Measurements from ENCODE around the gene ADAT3. TPM values are rescaled to one million over a fixed set of nuclear protein-coding genes. Genes with fewer than 3 reads are reported as not detected.

The ADAT3 gene
- total RNA-seq, 1 donor: 3.3 TPM

DNA sequence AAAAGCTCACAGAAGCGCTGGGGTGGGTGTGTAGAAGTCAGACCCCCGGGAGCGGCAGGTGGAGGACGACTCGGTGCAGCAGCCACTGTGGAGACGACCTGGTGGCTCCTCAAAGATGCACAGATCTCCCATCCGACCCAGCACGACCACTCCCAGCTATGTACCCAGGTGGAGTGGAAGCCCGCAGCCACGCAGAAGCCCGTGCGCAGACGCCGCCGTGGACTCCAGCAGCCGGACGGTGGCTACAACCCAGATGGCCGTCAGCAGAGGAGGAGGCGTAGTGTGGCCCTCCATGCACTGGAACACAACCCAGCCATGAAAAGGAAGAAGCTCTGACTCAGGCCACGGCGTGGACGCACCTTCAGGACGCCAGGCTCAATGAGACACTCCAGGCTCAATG lies 57.5 kb downstream of the ADAT3 start:
- Histone ChIP-seq H4K20me1 (ENCODE audit: insufficient read depth, low read length) (peaks cover 33% of the 10 kb centered on the region), H3K4me1 (ENCODE audit: insufficient read depth, low read length) (no peaks in the 10 kb centered on the region), H3K4me2 (ENCODE audit: insufficient read depth, low read length) (no peak overlapping the region), H2AFZ (ENCODE audit: low read length) (no peak overlapping the region), H3K36me3 (ENCODE audit: insufficient read depth, low read length) (no peaks in the 10 kb centered on the region), H3K79me2 (ENCODE audit: insufficient read depth, low read length) (peaks cover 59% of the 10 kb centered on the region), H3K27me3 (ENCODE audit: insufficient read depth, low read length) (no peaks in the 10 kb centered on the region), H3K27ac (ENCODE audit: low read depth, low read length) (no peak overlapping the region), H3K9me3 (ENCODE audit: low read depth, low read length) (no peaks in the 10 kb centered on the region), H3K4me3 (ENCODE audit: insufficient read depth, low read length) (no peak overlapping the region)
- no peak for DNase-seq (ENCODE audit: insufficient read length, low spot score, missing footprints)
- TF ChIP-seq, protein P1, sequence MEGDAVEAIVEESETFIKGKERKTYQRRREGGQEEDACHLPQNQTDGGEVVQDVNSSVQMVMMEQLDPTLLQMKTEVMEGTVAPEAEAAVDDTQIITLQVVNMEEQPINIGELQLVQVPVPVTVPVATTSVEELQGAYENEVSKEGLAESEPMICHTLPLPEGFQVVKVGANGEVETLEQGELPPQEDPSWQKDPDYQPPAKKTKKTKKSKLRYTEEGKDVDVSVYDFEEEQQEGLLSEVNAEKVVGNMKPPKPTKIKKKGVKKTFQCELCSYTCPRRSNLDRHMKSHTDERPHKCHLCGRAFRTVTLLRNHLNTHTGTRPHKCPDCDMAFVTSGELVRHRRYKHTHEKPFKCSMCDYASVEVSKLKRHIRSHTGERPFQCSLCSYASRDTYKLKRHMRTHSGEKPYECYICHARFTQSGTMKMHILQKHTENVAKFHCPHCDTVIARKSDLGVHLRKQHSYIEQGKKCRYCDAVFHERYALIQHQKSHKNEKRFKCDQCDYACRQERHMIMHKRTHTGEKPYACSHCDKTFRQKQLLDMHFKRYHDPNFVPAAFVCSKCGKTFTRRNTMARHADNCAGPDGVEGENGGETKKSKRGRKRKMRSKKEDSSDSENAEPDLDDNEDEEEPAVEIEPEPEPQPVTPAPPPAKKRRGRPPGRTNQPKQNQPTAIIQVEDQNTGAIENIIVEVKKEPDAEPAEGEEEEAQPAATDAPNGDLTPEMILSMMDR (IDR thresholded peaks at IDR 0.05; ENCODE audit: extremely low read depth, low read depth, low read length): no peak

Other genes with a start within 250 kb of the ADAT3 start
- not detected in 2 replicates for gene ONECUT3, start 151.9 kb upstream of the ADAT3 start, total RNA-seq
- 0.59 and 0.72 TPM in 2 replicates for gene ATP8B3, start 93.1 kb upstream of the ADAT3 start, total RNA-seq
- gene REXO1, start 56.9 kb upstream of the ADAT3 start, total RNA-seq: 8.5 and 9.4 TPM in 2 replicates
- gene KLF16, start 41.8 kb upstream of the ADAT3 start, total RNA-seq: 6.9 and 11.5 TPM in 2 replicates
- gene ABHD17A, start 19.9 kb upstream of the ADAT3 start, total RNA-seq: 49.5 and 52.5 TPM in 2 replicates
- gene SCAMP4, start within 50 bp of the ADAT3 start, total RNA-seq: 55.7 and 70.6 TPM in 2 replicates
- 68.8 and 70.1 TPM in 2 replicates for gene CSNK1G2, start 35.8 kb downstream of the ADAT3 start, total RNA-seq
- gene BTBD2, start 110.3 kb downstream of the ADAT3 start, total RNA-seq: 57.5 and 57.8 TPM in 2 replicates
- gene MKNK2, start 145.8 kb downstream of the ADAT3 start, total RNA-seq: 82.5 and 84.6 TPM in 2 replicates
- 34.0 and 35.1 TPM in 2 replicates for gene MOB3A, start 190.9 kb downstream of the ADAT3 start, total RNA-seq
- gene IZUMO4, start 191.5 kb downstream of the ADAT3 start, total RNA-seq: 0.36 and 2.4 TPM in 2 replicates
- gene AP3D1, start 246.2 kb downstream of the ADAT3 start, total RNA-seq: 119 and 121 TPM in 2 replicates